Omental fat pad (tissue), 4 donors: ENCODE results near the gene PLK5. TPM values are rescaled to one million over a fixed set of nuclear protein-coding genes. Genes with fewer than 3 reads are reported as not detected.
"Not testable (repeated sequence)": the region's sequence is repeated elsewhere in the genome, so short reads cannot be mapped to it uniquely, and the experiment has no call there.

Experiments
- ATAC-seq: fragments of 150-250 bp; one replicate; pipeline ENCODE4 v1.9.1; 2016; ENCODE audit warnings: mild to moderate bottlenecking, moderate library complexity; ENCODE audit not compliant: low FRiP score
- DNase-seq: peaks from one replicate; pipeline ENCODE4 v3.0.0-alpha.2; 2019; ENCODE audit warnings: low spot score
- CTCF ChIP-seq, 3 donors: fragments of 450-650 bp; IDR thresholded peaks; one replicate each; pipeline ENCODE4 v1.5.1; 2016 to 2017; ENCODE audit warnings: antibody characterized with exemption in 3 of 3, mild to moderate bottlenecking in 3 of 3, moderate library complexity in 2 of 3
- total RNA-seq, 4 donors: library from RNA; depleted of rRNA; stranded (reverse); fragments of >200 nt; gene quantifications; one replicate each; pipeline ENCODE4 v1.1.0, GENCODE V29; 2016

Gene PLK5
- total RNA-seq, 4 donors from 2014 or later, result not detected

- ATAC-seq, result no peak
- DNase-seq, result no peak
- no peak for TF ChIP-seq CTCF (IDR thresholded peaks at IDR 0.05)
These were observed 29.6 kb upstream of the PLK5 start for GRCh38 chr19:1494115-1494815.

- DNase-seq, result no peak
- ATAC-seq, result no peak
- TF ChIP-seq CTCF (IDR thresholded peaks at IDR 0.05), result no peak
These were observed 28.7 kb upstream of the PLK5 start for GRCh38 chr19:1495051-1495798.

- DNase-seq, result no peak
- TF ChIP-seq CTCF (IDR thresholded peaks at IDR 0.05), result no peak
- ATAC-seq, result no peak
These were observed 27.8 kb upstream of the PLK5 start for GRCh38 chr19:1495799-1496713.

GRCh38 chr19:1496714-1497577 is 26.9 kb upstream of the PLK5 start:
- ATAC-seq (no peak), DNase-seq (no peak)
- no peak for TF ChIP-seq CTCF (IDR thresholded peaks at IDR 0.05)

- ATAC-seq, result no peak
- no peak for DNase-seq
- no peak for TF ChIP-seq CTCF (IDR thresholded peaks at IDR 0.05)
These were observed 26.2 kb upstream of the PLK5 start for GRCh38 chr19:1497578-1498235.

GRCh38 chr19:1499231-1499630 is 24.6 kb upstream of the PLK5 start:
- ATAC-seq, DNase-seq: not testable (repeated sequence)
